ENCODE data around the gene ENTPD8.
A peak's percentile ranks its signal among the peaks of the same experiment; 100 is the strongest.

The ENTPD8 gene

GRCh38 chr9:137441289-137441934 is at the start of gene ENTPD8:
Gene ENTPD8 (minus strand): TSS chr9:137441357. CDS start chr9:137438285, 3,072 bp downstream.
- DNase-seq = no peak

GRCh38 chr9:137490532-137491186 is 49.5 kb upstream of the ENTPD8 start:
- no peak for DNase-seq

GRCh38 chr9:137488906-137489305 is 47.7 kb upstream of the ENTPD8 start:
- no peak for DNase-seq

- DNase-seq = peak; percentile 16
Observed at GRCh38 chr9:137488327-137488653, 47.1 kb upstream of the ENTPD8 start.

GRCh38 chr9:137487454-137488326 is 46.5 kb upstream of the ENTPD8 start:
- peak; percentile 60 for DNase-seq

GRCh38 chr9:137486545-137487453 is 45.6 kb upstream of the ENTPD8 start:
- DNase-seq = no peak

GRCh38 chr9:137486141-137486490 is 45.0 kb upstream of the ENTPD8 start:
- DNase-seq = no peak

GRCh38 chr9:137485343-137486140 is 44.4 kb upstream of the ENTPD8 start:
- peak; percentile 57 for DNase-seq

- DNase-seq = no peak
Observed at GRCh38 chr9:137484551-137485315, 43.6 kb upstream of the ENTPD8 start.

GRCh38 chr9:137482094-137482781 is 41.1 kb upstream of the ENTPD8 start:
- DNase-seq = no peak

GRCh38 chr9:137480686-137481683 is 39.8 kb upstream of the ENTPD8 start:
- DNase-seq = no peak

GRCh38 chr9:137479892-137480685 is 38.9 kb upstream of the ENTPD8 start:
- DNase-seq = no peak

- DNase-seq = no peak
Observed at GRCh38 chr9:137478962-137479861, 38.1 kb upstream of the ENTPD8 start.

- no peak for DNase-seq
Observed at GRCh38 chr9:137478613-137478961, 37.4 kb upstream of the ENTPD8 start.

GRCh38 chr9:137477778-137478612 is 36.8 kb upstream of the ENTPD8 start:
- no peak for DNase-seq

- no peak for DNase-seq
Observed at GRCh38 chr9:137476856-137477255, 35.7 kb upstream of the ENTPD8 start.
